ENCODE measurements around the gene ARL15.
"Not testable (repeated sequence)": the region's sequence is repeated elsewhere in the genome, so short reads cannot be mapped to it uniquely, and the experiment has no call there.

The ARL15 gene

DNA sequence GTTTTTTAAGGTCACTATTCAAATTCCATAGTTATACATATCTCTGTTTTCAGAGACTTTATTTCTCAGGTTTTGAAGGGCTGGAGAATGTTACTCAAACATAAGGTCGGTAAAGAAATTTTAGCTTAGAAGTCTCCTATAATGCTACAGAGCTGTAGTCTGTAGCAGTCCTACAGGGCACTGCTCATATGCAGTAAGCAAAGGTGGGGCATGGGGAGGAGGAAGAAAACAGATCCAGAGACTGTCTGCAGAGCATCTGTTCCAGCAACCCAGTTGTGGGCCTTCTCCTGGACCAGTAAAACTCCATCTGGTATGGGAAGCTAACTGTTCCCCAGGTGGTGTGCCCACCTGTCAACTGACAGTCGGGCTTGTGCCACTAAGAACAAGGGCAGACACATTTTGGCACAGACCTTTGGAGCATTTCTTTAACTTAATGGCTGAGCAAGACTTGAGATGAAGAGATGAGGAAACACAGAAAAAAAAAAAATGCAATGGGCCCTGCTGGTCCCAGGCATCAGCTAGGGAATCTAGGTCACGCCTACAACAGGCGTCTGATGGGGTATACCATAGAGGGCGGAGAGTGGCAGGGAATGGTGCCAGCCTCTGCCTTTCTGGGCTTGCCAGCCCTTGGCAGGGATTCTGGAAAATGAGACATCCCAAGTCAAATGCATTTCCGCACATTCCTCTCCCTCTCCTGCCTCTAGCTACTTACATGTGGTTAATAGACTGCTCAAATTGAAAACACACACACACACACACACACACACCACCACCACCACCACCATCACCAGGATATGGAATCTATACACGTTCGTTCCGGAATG, 218.9 kb downstream of the ARL15 start:
- DNase-seq (ENCODE audit: low read depth), result no peak

DNA sequence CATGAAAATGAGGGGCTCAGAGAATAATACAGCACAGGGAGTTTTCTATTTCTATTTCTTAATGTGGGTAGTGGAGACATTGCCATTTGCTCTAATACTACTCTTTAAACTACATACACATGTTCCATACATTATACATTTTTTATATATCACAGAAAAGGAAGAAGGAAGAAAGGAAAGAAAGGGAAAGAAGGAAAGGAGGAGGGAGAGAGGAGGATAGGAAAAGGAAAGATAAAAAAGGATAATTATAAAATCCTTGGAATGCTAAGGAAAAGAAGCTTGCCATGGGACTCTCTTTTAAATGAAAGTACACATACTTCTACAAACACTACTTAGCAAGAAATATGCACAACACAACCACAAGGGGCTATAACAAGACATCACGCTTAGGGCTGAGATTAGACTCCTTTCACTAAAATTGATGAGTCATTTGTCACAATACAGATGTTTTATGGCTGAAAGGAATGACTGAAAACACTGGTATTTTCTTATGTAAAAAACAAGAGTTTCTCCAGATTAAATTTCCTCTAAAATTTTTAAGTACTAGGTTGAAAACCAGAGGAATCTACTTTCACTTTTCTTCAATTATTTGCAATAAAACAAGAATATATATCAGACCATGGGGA, 219.8 kb downstream of the ARL15 start:
- peak; percentile 70 for DNase-seq (ENCODE audit: low read depth)

DNA sequence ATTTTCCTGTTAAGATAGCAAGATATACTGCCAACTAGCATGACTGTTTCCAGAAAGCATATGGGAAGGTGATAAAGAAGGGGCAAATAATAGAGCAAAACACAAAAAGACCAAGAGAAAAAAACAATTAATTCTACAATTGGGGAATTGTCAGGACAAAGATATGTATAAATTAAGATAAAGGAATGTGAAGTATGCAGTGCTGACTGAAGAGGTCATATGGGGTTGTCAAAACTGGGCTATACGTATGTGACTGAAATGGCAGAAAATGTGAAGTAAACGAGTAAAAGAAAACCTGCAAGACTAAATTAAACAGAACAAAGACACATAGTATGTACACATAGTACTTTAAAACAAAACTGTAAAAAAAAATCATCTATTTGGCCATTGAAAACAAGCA, 222.3 kb downstream of the ARL15 start:
- no peak for DNase-seq (ENCODE audit: low read depth)

DNA sequence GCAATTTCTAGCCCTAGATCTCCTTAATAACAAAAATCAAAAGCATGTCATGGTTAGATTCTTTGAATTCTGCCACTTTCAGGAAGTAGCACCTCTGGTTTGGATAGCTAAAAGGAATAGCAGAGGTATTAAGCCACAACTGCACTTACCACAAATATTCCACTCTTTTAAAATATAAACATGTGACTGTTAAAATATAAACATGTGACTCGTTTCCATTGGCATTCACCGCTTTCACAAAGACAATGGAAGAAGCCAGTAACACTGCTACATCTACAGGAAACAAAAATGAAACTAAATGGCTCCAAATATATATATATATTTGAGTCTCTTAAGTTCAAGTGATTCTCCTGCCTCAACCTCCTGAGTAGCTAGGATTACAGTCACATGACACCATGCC, 222.9 kb downstream of the ARL15 start:
- DNase-seq (ENCODE audit: low read depth), result no peak

DNA sequence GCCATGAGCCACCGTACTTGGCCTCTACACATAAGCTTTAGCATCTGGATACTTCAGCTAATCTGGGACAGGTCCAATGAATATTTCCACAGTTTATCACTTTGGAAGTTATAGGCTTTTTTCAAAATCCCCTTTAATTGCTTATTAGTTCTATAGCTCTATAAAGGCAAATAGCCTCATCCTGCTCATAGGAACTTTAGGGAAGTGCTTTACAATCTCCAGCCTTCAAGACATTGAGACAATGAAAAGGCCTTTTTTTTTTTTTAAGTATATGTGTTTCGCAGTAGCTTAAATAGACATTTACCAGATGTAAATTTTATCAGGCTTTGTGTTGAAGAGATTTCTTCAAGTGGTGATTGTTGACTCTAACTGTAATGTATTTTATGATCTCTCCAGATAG, 224.2 kb downstream of the ARL15 start:
- no peak for DNase-seq (ENCODE audit: low read depth)

DNA sequence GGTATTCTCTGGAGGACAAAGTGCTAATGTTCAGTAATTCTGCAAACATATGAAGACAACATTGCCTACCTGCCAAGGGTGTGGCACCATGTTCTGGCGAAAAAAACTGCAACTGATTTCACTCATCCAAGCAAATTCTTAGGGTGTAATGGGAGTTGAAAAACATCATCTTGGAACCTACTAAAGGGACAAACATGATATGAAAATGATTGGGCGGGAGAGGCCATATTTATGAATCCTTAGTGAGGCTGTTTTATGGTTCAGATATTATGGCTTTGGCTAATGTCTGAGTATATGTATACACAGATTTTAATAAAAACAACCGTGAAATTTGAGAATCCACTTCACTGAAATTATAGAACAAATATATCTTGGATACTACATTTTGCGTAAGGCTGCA, 225.7 kb downstream of the ARL15 start:
- DNase-seq (ENCODE audit: low read depth), result no peak

DNA sequence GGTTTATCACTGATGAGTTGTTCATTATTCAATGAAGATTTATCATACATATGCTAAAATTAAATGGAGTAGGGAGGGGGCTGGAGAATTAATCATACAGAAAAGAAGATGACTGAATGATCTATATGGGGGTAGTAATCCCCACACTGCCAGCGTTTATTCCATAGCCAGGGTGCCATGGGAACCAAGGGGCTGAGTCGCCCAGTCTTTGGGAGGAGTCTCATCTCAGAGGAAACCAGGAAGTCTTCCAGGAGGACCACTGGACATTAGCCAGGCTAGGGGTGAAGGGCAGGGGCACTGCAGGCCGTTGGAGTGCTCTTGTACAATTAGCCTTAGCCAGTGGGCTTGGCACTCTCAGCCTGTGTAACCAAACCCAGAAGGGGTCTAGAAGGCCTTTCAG, 226.5 kb downstream of the ARL15 start:
- no peak for DNase-seq (ENCODE audit: low read depth)

DNA sequence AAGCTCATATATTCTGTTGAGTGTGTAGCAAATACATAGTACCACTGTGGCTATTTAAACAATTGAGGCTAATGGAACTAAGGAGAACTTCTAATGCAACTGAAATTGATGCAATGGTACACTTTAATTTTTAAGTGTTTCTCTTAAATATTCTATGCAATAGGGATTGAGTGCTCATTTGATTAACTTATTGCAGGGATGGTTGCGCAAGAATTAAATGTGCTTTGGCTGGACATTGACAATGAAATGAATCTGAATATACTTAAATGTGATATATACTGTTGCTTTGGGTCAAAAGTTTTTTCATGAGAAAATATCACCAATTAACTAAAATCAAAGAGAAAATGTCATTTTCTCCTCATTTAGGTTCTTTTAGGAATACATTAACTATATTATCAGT, 227.1 kb downstream of the ARL15 start:
- DNase-seq (ENCODE audit: low read depth), result no peak

DNA sequence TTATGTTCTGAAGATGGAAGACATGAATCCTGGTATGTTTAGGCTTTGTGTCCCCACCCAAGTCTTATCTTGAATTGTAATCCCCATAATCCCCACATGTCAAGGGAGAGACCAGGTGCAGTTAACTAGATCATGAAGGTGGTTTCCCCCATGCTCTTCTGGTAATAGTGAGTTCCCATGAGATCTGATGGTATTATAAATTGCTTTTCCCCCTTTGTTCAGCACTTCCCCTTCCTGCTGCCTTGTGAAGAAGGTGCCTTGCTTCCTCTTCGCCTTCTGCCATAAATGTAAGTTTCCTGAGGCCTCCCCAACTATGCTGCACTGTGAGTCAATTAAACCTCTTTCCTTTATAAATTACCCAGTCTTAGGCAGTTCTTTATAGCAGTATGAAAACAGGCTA, 229.0 kb downstream of the ARL15 start:
- DNase-seq (ENCODE audit: low read depth), result no peak

DNA sequence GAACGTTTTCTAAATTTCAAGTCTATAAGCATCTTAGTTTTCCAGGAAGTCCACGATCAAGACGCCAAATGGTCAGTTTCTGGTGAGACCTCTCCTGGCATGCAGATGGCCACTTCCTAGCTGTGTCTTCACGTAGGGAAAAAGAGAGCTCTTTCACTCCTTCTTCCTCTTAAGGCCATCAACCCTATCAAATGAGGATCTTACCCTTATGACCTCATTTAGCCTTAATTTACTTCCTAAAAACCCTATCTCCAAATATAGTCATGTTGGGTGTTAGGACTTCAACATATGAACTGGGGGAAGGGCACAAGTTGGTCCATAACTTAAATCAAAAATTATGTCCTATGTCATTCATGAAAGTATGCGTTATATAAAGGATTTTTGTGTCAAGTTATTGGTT, 229.5 kb downstream of the ARL15 start:
- DNase-seq (ENCODE audit: low read depth), result no peak

DNA sequence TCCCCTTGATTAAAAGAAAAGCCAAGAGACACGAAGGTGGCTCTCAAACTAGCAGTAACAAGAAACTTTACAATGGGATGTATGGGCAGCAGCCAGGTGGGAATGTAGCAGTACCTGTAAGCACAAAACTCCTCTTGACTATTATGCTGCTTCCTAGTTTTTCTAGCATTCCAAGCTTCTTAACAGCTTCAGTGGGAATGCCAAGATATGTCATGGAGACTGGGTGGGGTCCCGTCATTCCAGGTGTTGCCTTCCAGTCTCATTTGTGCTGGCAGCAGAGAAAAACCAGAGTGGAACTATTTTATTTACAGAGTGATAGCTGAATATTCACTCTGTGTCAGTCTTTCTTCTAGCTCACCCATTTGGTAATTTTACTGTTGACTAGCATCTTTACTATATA, 236.6 kb downstream of the ARL15 start:
- no peak for DNase-seq (ENCODE audit: low read depth)

DNA sequence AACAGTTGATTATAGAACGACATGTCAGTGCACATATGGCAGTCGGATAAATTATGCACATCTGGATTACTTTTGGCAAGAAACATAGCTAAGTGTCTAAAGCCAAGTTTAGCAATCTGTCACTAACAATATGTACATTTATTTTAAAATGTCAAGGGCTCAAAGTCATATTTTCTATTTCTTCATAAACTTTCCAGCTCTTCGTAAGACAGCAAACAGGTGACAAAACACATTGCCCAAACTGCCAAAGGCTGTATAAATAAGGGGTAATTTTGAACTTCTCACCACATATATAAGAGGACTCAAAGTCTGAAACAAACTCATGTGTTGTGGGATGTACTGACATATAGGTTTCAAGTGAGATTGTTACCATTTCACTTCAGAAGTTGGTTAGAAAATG, 237.2 kb downstream of the ARL15 start:
- no peak for DNase-seq (ENCODE audit: low read depth)

DNA sequence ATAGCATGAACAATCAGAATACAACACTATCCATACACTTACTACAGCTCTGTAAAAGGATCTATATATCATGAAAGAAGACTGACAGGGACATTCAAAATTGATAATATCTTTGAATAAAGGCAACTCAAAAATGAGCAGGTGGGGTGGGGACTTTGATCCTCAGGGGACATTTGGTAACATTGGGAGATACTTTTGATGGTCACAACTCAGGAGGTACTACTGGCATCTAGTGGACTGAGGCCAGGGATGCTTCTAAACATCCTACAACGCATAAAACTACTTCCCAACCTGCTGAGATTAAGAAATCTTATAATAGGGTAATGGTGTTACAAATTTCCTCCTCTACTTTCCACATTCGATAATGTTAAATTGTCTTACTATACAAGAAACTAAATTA, 243.9 kb downstream of the ARL15 start:
- DNase-seq (ENCODE audit: low read depth), result no peak

DNA sequence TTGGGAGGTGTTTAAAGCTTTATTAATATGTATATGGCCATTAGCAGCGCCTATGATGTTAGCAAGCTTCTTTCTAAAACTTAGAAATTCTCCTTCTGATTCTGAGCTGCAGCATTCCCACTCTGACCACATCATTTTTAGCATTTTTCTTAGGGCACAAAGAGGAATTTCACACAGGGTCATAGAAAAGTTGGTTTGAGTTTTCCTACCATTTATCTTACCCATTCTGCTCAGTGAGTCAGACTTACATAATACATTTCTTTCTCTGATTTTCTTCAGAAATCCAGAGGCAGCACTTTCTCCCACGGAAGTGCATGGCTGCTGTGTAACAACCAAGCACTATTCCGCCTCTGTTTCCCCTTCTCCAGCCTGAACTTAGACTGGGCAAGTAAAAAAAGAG, 246.6 kb downstream of the ARL15 start:
- DNase-seq (ENCODE audit: low read depth), result no peak

DNA sequence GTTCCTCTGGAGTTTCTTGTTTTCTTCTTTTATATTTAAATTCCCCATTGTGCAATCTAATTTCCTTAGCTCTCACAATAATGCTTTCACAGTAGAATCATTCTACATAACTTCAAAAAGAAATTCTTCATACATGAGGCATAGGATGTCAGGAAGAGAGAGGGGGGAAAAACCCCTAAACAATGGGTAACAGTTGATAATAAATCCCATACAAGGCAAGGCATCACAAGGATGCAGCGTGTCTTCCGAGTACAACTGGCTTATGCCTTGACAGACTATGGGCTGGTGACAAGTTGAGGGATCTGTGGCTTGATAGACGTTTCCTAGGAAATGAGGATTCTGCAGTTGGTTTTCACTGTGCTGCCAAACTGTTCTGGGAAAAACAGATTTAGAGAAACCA, 247.4 kb downstream of the ARL15 start:
- no peak for DNase-seq (ENCODE audit: low read depth)

DNA sequence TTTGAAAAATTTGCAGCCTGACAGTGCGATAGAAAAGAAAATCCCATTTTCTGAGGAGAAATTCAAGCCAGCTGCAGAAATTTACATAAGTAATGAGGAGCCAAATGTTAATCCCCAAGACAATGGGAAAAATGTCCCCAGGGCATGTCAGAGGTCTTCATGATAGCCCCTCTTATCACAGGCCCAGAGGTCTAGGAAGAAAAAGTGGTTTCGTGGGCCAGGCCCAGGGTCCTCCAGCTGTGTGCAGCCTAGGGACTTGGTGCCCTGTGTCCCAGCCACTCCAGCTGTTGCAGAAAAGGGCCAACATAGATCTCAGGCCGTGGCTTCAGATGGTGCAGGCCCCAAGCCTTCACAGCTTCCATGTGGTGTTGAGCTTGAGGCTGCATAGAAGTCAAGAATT, 249.5 kb downstream of the ARL15 start:
- not testable (repeated sequence) for DNase-seq (ENCODE audit: low read depth)

DNA sequence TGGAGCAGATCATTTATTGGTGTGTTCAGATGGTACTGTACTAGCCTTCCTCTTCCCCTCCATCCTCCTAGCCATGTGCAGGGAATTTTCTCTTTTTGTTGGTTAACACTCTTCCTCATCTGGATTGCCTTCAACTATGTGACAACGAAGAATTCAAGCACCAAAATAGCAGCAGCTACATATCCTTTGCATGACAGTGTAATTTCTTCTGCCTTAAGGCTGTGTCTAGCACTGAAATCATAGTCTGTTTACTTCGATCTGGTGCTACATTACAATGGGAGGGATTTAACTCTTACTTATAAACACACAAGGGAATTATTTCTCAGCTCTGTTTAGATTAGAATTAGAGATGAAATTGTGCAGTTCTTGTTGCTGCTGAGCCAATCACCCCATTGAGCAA, 260.4 kb downstream of the ARL15 start:
- peak; percentile 35 for DNase-seq (ENCODE audit: low read depth)

DNA sequence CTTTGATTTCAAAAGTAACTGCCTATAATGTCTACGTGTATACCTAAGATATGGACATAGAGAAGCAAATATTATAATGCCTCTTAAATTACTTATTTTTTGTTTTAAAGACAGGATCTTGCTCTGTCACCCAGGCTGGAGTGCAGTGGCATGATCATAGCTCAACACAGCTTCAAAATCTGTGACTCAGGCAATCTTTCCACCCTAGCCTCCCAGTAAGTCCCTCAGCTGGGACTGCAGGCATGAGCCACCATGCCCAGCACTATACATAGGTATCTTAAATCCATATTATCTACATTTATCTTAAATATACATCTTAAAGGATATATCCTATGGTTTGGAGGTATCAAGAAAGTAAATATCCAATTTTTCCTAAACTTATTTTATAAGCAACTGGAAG, 261.2 kb downstream of the ARL15 start:
- no peak for DNase-seq (ENCODE audit: low read depth)

DNA sequence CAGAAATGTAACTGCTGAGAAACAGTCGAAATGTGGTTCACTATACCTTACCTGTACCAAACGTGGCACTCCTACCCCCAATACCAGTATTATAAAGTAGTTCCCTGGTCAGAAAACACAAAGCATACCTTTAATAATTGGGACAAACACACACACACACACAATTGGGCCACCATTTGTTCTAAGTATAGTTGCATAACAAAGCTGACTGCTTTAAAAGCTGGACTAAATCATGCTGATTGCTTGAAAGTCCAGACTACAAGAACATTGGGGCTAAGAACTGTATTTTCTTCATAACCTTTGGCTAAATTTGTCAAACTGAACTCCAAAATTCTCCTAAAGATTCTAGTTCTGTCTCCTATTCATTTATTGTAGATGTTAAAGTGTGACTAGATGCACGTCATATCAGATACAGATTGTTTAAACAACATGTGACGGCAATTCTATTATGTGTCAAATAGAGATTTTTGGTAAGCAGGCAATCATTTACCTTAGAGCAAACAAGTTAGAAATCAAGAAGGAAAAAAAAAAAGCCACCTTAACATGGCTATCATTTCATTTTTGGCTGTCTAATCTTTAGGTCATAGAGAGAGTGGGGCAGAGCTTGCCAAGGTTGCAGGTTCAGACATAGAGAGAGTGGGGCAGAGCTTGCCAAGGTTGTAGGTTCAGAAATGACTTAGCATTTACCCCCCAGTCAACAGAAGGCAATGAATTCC, 265.1 kb downstream of the ARL15 start:
- DNase-seq (ENCODE audit: low read depth), result no peak

DNA sequence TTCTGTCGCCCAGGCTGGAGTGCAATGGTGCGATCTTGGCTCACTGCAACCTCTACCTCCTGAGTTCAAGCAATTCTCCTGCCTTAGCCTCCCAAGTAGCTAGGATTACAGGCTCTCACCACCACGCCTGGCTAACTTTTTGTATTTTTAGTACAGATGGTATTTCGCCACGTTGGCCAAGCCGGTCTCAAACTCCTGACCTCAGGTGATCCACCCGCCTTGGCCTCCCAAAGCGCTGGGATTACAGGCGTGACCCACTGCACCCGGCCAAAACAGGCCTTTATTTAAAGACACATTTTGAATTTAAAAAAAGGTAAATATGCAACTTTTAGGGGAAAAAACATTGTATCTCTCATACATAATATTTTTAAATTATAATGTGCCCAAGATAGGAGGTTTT, 266.1 kb downstream of the ARL15 start:
- not testable (repeated sequence) for DNase-seq (ENCODE audit: low read depth)

DNA sequence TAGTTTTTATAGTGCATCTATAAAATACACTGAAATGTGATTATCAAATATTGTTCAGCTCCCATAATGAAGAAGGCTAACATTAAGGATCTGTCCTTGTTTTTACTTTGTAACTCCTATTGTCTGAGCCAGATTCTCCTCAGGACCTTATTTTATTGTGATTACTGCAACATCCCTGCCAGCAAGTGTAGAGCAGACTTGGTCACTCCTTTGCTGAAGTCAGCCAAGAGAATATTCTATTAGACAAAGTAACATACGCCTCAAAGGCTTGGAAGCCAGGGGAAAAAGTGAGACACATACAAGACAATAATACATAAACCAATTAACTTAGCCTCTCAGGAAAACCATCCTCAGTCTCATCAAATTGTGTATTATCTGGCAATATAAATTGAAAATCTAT, 269.6 kb downstream of the ARL15 start:
- DNase-seq (ENCODE audit: low read depth), result no peak

DNA sequence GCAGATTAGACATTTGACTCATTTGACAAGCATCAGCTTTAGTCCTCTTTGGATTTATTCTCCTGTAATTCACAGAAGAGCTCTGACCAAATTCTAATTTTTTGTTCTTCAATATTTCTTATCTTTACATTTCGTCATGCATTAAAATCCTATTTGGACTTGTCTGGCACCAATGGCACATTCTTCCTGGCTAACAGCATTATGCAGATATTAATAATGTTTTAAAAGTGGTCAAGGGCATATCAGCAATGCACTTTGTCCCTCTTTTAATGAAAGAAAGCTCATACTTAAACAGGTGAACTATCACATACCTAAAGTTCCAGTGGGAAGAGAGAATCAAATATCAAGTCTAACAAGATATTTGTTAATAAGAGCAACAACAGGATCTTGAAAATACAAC, 270.4 kb downstream of the ARL15 start:
- no peak for DNase-seq (ENCODE audit: low read depth)

DNA sequence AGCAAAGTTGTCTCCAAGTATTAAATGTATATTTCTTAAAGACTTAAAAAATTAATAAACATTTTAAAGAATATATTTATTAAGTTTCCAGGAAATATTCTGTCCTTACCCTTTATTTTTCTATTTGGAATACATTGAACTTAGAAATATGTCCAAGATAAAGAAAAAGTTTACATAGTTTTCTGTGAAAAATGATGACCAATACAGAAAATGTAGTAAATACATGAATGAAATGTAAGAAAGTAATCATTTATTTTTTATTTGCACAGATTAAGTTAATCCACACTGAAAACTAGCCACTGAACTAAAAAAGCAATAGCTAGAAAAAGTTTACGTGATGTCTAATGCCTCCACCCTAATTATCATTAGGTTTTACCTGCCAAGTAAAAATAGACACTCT, 273.2 kb downstream of the ARL15 start:
- no peak for DNase-seq (ENCODE audit: low read depth)
